RCC 7860 (cell line): ENCODE results near the gene GRK5.

Experiments
- DNase-seq: peaks from one replicate; pipeline ENCODE4 v3.0.0-alpha.2; 2015; ENCODE audit warnings: low spot score
- FAIRE-seq: peaks from 2 replicates; lab custom pipeline; 2012; peaks lifted over from hg19 to GRCh38; lab: Jason Lieb, UNC

The GRK5 gene

GRCh38 chr10:119395280-119396007 lies 188.1 kb downstream of the GRK5 start:
- no peak for DNase-seq

GRCh38 chr10:119396008-119396708 lies 188.8 kb downstream of the GRK5 start:
- FAIRE-seq (no peak), DNase-seq (no peak)

More at GRCh38 chr10:119395280-119396007, 188.1 kb downstream of the GRK5 start:
- FAIRE-seq = no peak

GRCh38 chr10:119396709-119397071 lies 189.3 kb downstream of the GRK5 start:
- FAIRE-seq (no peak), DNase-seq (no peak)

GRCh38 chr10:119397416-119397815 lies 190.0 kb downstream of the GRK5 start:
- no peak for DNase-seq

GRCh38 chr10:119398996-119399395 lies 191.6 kb downstream of the GRK5 start:
- no peak for FAIRE-seq

More at GRCh38 chr10:119397416-119397815, 190.0 kb downstream of the GRK5 start:
- FAIRE-seq = no peak

GRCh38 chr10:119399466-119399865 lies 192.1 kb downstream of the GRK5 start:
- no peak for DNase-seq
- FAIRE-seq = no peak

More at GRCh38 chr10:119398996-119399395, 191.6 kb downstream of the GRK5 start:
- DNase-seq = no peak

- FAIRE-seq (no peak), DNase-seq (peak; percentile 81)
These were observed 194.5 kb downstream of the GRK5 start for GRCh38 chr10:119401671-119402395.

GRCh38 chr10:119403921-119404320 lies 196.6 kb downstream of the GRK5 start:
- DNase-seq = no peak
- no peak for FAIRE-seq

GRCh38 chr10:119404719-119405519 lies 197.5 kb downstream of the GRK5 start:
- FAIRE-seq (no peak), DNase-seq (no peak)

- FAIRE-seq (no peak), DNase-seq (no peak)
These were observed 198.1 kb downstream of the GRK5 start for GRCh38 chr10:119405520-119405807.

GRCh38 chr10:119406137-119406536 lies 198.8 kb downstream of the GRK5 start:
- DNase-seq = no peak
- FAIRE-seq = no peak

- DNase-seq (no peak), FAIRE-seq (no peak)
These were observed 199.4 kb downstream of the GRK5 start for GRCh38 chr10:119406601-119407253.

GRCh38 chr10:119407254-119407777 lies 199.9 kb downstream of the GRK5 start:
- FAIRE-seq (no peak), DNase-seq (no peak)

GRCh38 chr10:119408072-119408471 lies 200.7 kb downstream of the GRK5 start:
- DNase-seq (no peak), FAIRE-seq (no peak)

GRCh38 chr10:119408969-119409371 lies 201.6 kb downstream of the GRK5 start:
- no peak for DNase-seq

GRCh38 chr10:119409385-119409784 lies 202.0 kb downstream of the GRK5 start:
- DNase-seq (no peak), FAIRE-seq (no peak)

More at GRCh38 chr10:119408969-119409371, 201.6 kb downstream of the GRK5 start:
- no peak for FAIRE-seq

GRCh38 chr10:119409906-119410305 lies 202.5 kb downstream of the GRK5 start:
- no peak for FAIRE-seq
- no peak for DNase-seq

GRCh38 chr10:119410361-119411116 lies 203.2 kb downstream of the GRK5 start:
- FAIRE-seq = no peak
- no peak for DNase-seq
